K562 (cell line): ENCODE measurements around the gene DNMT1. TPM values are rescaled to one million over a fixed set of nuclear protein-coding genes. Genes with fewer than 3 reads are reported as not detected.

Source experiments
- CREM ChIP-seq: IDR thresholded peaks from 2 replicates; pipeline ENCODE4 v1.6.1; 2014; ENCODE audit warnings: antibody characterized with exemption, low read depth
- HMG20A ChIP-seq: fragments of 450-650 bp; formaldehyde crosslinking; conservative IDR thresholded peaks from 2 replicates; pipeline ENCODE4 v1.4.0; 2020; ENCODE audit warnings: mild to moderate bottlenecking, mixed read lengths
- KAT2B ChIP-seq: IDR thresholded peaks from one replicate; pipeline ENCODE4 v1.6.1; 2012; ENCODE audit warnings: low read depth, mild to moderate bottlenecking, control low read depth, inconsistent platforms, low read length, moderate library complexity
- NCOA6 ChIP-seq: fragments of 450-650 bp; IDR thresholded peaks from 2 replicates; pipeline ENCODE4 v1.6.1; 2017; ENCODE audit warnings: mild to moderate bottlenecking
- POLR2B ChIP-seq: fragments of 450-650 bp; IDR thresholded peaks from 2 replicates; pipeline ENCODE4 v1.6.1; 2018; ENCODE audit warnings: low read depth; ENCODE audit not compliant: partially characterized antibody
- PPARD ChIP-seq: fragments of 250-450 bp; sonication (Bioruptor Pico); IDR thresholded peaks from 2 replicates; pipeline ENCODE4 v1.8.0; 2022; ENCODE audit warnings: inconsistent platforms, mild to moderate bottlenecking, moderate library complexity
- SAFB2 ChIP-seq: fragments of 200-400 bp; formaldehyde crosslinking; IDR thresholded peaks from 2 replicates; pipeline ENCODE4 v1.6.1; 2018; ENCODE audit warnings: borderline replicate concordance, low read length, low read depth, moderate library complexity; ENCODE audit not compliant: severe bottlenecking
- SRSF1 ChIP-seq: fragments of 200-400 bp; formaldehyde crosslinking; IDR thresholded peaks from 2 replicates; pipeline ENCODE4 v1.6.1; 2017; ENCODE audit warnings: mild to moderate bottlenecking, low read depth, low read length, moderate library complexity
- ZBTB1 ChIP-seq: sonication (generic); formaldehyde crosslinking; IDR thresholded peaks from 2 replicates; pipeline ENCODE4 v1.8.1; 2023; ENCODE audit warnings: missing genetic modification reagents, low read depth, mild to moderate bottlenecking, borderline replicate concordance
- ZKSCAN1 ChIP-seq: fragments of 150-350 bp; IDR thresholded peaks from 2 replicates; pipeline ENCODE4 v1.6.1; 2016; ENCODE audit warnings: low read depth, low read length
- polyA plus RNA-seq, 8 experiments: library from polyadenylated mRNA; depleted of rRNA in 4 of 8; stranded (reverse) in 5 of 8; unstranded in 3 of 8; fragments of >200 nt; fragmentation: Nextera tagmentation in 2 of 8; fragmentation: Illumina TruSeq in 1 of 8; extraction: Ambion mirVana in 2 of 8; extraction: Trizol in 1 of 8; gene quantifications; 2 replicates each; pipeline versions ENCODE4 v1.2.1 to v1.2.3, GENCODE V29; 2011 to 2014; ENCODE audit warnings: inconsistent platforms in 1 of 8, missing spikeins in 1 of 8
- total RNA-seq, 7 experiments: library from RNA; depleted of rRNA in 6 of 7; stranded (reverse); fragments of >200 nt in 6 of 7; fragmentation: Illumina TruSeq in 2 of 7; extraction: Trizol in 2 of 7; gene quantifications; 2 replicates each; pipeline versions ENCODE4 v1.2.1 to v1.2.3, GENCODE V29; 2011 to 2021; ENCODE audit warnings: low replicate concordance in 1 of 7
- TF ChIP-seq, protein P1 (sequence below), 2 experiments: fragments of 450-650 bp in 1 of 2; sonication (generic) in 1 of 2; formaldehyde crosslinking in 1 of 2; IDR thresholded peaks in 1 of 2; conservative IDR thresholded peaks in 1 of 2; 2 replicates each; pipeline versions ENCODE4 v1.6.1 to v1.8.1; 2016 to 2023; ENCODE audit warnings: mild to moderate bottlenecking in 2 of 2, moderate library complexity in 2 of 2, inconsistent platforms in 1 of 2, missing genetic modification reagents in 1 of 2
- TF ChIP-seq, protein P2 (sequence below): fragments of 150-350 bp; conservative IDR thresholded peaks from 2 replicates; pipeline ENCODE4 v1.6.1; 2014; ENCODE audit warnings: low read length
- TF ChIP-seq, protein P3 (sequence below): sonication (generic); formaldehyde crosslinking; IDR thresholded peaks from 2 replicates; pipeline ENCODE4 v1.8.0; 2023; ENCODE audit warnings: mild to moderate bottlenecking, missing genetic modification reagents
- TF ChIP-seq, protein P4 (sequence below): fragments of 450-650 bp; IDR thresholded peaks from 2 replicates; pipeline ENCODE4 v1.6.1; 2016; ENCODE audit warnings: low read depth

DNMT1 gene
- total and polyA plus RNA-seq, 9 of the 15 experiments (the other 6 are each of a cell fraction or from before 2014, with no cell fraction given), result 80.1 to 271 (median 121) TPM

DNA sequence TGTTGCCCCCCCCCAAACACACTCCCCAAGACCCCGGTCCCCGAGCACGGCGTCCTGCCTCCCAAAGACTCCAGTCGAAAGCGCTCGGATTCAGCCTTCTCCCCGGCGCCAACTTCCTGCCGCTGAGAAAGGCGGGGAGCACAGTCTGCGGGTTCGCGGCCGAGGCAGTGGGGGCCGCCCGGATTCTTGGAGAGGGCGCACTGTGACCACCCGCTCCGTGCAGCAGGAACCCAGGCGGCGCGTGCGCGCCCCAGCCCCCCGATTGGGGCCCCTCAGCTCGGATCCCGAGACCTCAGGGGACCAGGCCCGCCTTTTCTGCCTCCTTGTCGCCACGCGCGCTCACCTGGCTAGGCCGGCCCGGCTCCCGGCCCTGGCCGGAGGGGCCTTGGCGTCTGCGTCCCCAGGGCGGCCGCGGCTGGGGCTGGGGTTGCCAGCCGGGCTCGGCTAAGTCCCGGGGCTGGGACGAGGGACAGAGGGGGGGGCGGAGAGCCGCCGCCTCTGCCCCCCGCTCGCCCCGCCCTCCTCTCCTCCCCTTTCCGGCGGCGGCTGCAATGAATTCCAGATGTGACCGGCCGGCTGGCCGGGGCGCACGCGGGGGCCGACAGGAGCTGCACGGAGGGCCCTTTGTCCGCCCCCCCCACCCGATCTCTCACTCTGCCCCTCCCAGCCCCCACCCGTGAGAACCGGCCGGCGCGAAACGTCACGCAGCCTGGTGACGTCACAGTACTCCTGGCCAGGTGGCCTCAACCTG is 36.3 kb upstream of the DNMT1 start, which contains the start of gene S1PR2 (continued):
- TF ChIP-seq, protein P1, sequence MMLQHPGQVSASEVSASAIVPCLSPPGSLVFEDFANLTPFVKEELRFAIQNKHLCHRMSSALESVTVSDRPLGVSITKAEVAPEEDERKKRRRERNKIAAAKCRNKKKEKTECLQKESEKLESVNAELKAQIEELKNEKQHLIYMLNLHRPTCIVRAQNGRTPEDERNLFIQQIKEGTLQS (IDR thresholded peaks at IDR 0.05), result peak; percentile 81
- TF ChIP-seq, protein P1 (CRISPR knock-in tag; conservative IDR thresholded peaks at IDR 0.05), result no peak
- TF ChIP-seq CREM, result peak; percentile 94
- no peak for TF ChIP-seq NCOA6
- no peak for TF ChIP-seq PPARD
- TF ChIP-seq KAT2B, result no peak
- TF ChIP-seq ZKSCAN1, result no peak
- no peak for TF ChIP-seq HMG20A
- TF ChIP-seq, protein P2, sequence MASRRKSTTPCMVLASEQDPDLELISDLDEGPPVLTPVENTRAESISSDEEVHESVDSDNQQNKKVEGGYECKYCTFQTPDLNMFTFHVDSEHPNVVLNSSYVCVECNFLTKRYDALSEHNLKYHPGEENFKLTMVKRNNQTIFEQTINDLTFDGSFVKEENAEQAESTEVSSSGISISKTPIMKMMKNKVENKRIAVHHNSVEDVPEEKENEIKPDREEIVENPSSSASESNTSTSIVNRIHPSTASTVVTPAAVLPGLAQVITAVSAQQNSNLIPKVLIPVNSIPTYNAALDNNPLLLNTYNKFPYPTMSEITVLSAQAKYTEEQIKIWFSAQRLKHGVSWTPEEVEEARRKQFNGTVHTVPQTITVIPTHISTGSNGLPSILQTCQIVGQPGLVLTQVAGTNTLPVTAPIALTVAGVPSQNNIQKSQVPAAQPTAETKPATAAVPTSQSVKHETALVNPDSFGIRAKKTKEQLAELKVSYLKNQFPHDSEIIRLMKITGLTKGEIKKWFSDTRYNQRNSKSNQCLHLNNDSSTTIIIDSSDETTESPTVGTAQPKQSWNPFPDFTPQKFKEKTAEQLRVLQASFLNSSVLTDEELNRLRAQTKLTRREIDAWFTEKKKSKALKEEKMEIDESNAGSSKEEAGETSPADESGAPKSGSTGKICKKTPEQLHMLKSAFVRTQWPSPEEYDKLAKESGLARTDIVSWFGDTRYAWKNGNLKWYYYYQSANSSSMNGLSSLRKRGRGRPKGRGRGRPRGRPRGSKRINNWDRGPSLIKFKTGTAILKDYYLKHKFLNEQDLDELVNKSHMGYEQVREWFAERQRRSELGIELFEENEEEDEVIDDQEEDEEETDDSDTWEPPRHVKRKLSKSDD, result no peak
- TF ChIP-seq, protein P3, sequence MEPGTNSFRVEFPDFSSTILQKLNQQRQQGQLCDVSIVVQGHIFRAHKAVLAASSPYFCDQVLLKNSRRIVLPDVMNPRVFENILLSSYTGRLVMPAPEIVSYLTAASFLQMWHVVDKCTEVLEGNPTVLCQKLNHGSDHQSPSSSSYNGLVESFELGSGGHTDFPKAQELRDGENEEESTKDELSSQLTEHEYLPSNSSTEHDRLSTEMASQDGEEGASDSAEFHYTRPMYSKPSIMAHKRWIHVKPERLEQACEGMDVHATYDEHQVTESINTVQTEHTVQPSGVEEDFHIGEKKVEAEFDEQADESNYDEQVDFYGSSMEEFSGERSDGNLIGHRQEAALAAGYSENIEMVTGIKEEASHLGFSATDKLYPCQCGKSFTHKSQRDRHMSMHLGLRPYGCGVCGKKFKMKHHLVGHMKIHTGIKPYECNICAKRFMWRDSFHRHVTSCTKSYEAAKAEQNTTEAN (CRISPR knock-in tag), result no peak
- TF ChIP-seq, protein P4, sequence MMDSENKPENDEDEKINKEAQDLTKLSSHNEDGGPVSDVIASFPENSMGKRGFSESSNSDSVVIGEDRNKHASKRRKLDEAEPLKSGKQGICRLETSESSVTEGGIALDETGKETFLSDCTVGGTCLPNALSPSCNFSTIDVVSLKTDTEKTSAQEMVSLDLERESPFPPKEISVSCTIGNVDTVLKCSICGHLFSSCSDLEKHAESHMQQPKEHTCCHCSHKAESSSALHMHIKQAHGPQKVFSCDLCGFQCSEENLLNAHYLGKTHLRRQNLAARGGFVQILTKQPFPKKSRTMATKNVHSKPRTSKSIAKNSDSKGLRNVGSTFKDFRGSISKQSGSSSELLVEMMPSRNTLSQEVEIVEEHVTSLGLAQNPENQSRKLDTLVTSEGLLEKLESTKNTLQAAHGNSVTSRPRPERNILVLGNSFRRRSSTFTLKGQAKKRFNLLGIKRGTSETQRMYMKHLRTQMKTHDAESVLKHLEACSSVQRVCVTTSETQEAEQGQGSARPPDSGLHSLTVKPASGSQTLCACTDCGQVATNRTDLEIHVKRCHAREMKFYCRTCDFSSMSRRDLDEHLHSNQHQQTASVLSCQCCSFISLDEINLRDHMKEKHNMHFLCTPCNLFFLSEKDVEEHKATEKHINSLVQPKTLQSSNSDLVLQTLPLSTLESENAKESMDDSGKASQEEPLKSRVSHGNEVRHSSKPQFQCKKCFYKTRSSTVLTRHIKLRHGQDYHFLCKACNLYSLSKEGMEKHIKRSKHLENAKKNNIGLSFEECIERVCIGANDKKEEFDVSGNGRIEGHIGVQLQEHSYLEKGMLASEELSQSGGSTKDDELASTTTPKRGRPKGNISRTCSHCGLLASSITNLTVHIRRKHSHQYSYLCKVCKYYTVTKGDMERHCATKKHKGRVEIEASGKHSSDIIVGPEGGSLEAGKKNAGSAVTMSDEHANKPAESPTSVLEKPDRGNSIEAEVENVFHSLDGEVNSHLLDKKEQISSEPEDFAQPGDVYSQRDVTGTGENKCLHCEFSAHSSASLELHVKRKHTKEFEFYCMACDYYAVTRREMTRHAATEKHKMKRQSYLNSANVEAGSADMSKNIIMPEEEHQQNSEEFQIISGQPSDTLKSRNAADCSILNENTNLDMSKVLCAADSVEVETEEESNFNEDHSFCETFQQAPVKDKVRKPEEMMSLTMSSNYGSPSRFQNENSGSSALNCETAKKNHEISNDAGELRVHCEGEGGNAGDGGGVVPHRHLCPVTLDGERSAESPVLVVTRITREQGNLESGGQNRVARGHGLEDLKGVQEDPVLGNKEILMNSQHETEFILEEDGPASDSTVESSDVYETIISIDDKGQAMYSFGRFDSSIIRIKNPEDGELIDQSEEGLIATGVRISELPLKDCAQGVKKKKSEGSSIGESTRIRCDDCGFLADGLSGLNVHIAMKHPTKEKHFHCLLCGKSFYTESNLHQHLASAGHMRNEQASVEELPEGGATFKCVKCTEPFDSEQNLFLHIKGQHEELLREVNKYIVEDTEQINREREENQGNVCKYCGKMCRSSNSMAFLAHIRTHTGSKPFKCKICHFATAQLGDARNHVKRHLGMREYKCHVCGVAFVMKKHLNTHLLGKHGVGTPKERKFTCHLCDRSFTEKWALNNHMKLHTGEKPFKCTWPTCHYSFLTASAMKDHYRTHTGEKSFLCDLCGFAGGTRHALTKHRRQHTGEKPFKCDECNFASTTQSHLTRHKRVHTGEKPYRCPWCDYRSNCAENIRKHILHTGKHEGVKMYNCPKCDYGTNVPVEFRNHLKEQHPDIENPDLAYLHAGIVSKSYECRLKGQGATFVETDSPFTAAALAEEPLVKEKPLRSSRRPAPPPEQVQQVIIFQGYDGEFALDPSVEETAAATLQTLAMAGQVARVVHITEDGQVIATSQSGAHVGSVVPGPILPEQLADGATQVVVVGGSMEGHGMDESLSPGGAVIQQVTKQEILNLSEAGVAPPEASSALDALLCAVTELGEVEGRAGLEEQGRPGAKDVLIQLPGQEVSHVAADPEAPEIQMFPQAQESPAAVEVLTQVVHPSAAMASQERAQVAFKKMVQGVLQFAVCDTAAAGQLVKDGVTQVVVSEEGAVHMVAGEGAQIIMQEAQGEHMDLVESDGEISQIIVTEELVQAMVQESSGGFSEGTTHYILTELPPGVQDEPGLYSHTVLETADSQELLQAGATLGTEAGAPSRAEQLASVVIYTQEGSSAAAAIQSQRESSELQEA, result no peak
- no peak for TF ChIP-seq SRSF1
- TF ChIP-seq ZBTB1 (CRISPR knock-in tag), result no peak
- no peak for TF ChIP-seq SAFB2
- peak; percentile 26 for TF ChIP-seq POLR2B
